Measurements from ENCODE around the gene ST3GAL2. TPM values are rescaled to one million over a fixed set of nuclear protein-coding genes. Genes with fewer than 3 reads are reported as not detected.

Gene ST3GAL2
- total RNA-seq, 1 experiment from 2014 or later = 45.9 TPM

GRCh38 chr16:70342016-70342415 lies 96.9 kb downstream of the ST3GAL2 start:
- Mint-ChIP-seq H3K4me3 (peak overlapping the region in 1 of 2 experiments; percentile 21; a peak in 2 of 5 replicates), H3K4me1 (peaks cover 20 to 29% of the 10 kb centered on the region in 2 experiments), H3K27ac (peak overlapping the region in 2 of 3 experiments; percentile 44 to 86; a peak in 3 of 7 replicates), H3K27me3 (ENCODE audit: low read depth) (no peaks in the 10 kb centered on the region), H3K9me3 (no peaks in the 10 kb centered on the region), H3K36me3 (ENCODE audit: insufficient read depth in 1 of 3, low read depth in 3 of 3) (peaks cover 0 to 5% (median 0%) of the 10 kb centered on the region in 3 experiments; a peak in 2 of 7 replicates)
- Histone ChIP-seq H3K9me3 (ENCODE audit: control insufficient read depth, low read depth, low read length) (no peaks in the 10 kb centered on the region), H4K8ac (replicated peaks; ENCODE audit: insufficient read length, low read depth, low read length) (no peak overlapping the region), H2AK5ac (ENCODE audit: insufficient read length, low read length) (no peak overlapping the region), H2BK15ac (ENCODE audit: low read depth, low read length) (no peak overlapping the region), H3K56ac (ENCODE audit: insufficient read length, low read depth, low read length) (no peak overlapping the region), H3K9ac (ENCODE audit: extremely low read depth, insufficient read length, low read length) (no peak overlapping the region), H3K27me3 (ENCODE audit: insufficient read depth, low read length) (no peaks in the 10 kb centered on the region), H3K4me2 (ENCODE audit: insufficient read depth, insufficient read length, low read length) (no peak overlapping the region), H3K4me1 (ENCODE audit: insufficient read depth, low read length) (no peaks in the 10 kb centered on the region), H2BK12ac (ENCODE audit: insufficient read length, low read depth, low read length) (no peak overlapping the region), H3K14ac (ENCODE audit: insufficient read depth, low read length) (no peak overlapping the region), H4K91ac (ENCODE audit: insufficient read length, low read depth, low read length) (no peak overlapping the region), H3K79me1 (ENCODE audit: insufficient read depth, low read depth, low read length, poor library complexity, severe bottlenecking) (no peaks in the 10 kb centered on the region), H4K5ac (ENCODE audit: insufficient read length, low read depth, low read length) (no peak overlapping the region), H3K23me2 (ENCODE audit: insufficient read length, low read depth, low read length, poor library complexity, severe bottlenecking) (peaks cover 3% of the 10 kb centered on the region), H3K18ac (ENCODE audit: insufficient read length, low read depth, low read length) (no peak overlapping the region), H2BK20ac (ENCODE audit: low read depth, low read length, poor library complexity, severe bottlenecking) (no peak overlapping the region), H3K79me2 (ENCODE audit: insufficient read depth, low read length) (no peaks in the 10 kb centered on the region; the same call in 1 of the 2 replicates), H2BK5ac (ENCODE audit: insufficient read length, low read length) (no peak overlapping the region), H2AFZ (ENCODE audit: low read length) (no peak overlapping the region), H3K23ac (ENCODE audit: insufficient read length, low read depth, low read length) (no peak overlapping the region), H3K27ac (ENCODE audit: insufficient read length, low read depth, low read length) (no peak overlapping the region), H2BK120ac (ENCODE audit: low read depth, low read length, poor library complexity, severe bottlenecking) (no peak overlapping the region), H3K4ac (ENCODE audit: low read depth, low read length) (no peak overlapping the region), H3T11ph (ENCODE audit: low read length) (no peak overlapping the region), H4K20me1 (ENCODE audit: control insufficient read depth, insufficient read depth, insufficient read length) (no peaks in the 10 kb centered on the region)
- no peak for TF ChIP-seq CTCF (conservative IDR thresholded peaks at IDR 0.05)
- no CpG with 5 or more reads among the region's 3 CpGs for WGBS (ENCODE audit: extremely low coverage, insufficient read length, low lambda C conversion rate)
- DNase-seq = no peak
